IPS-11a (cell line): ENCODE data around the gene BBS9.

Experiments
- H3K4me3 ChIP-seq: one replicate; pipeline ENCODE4 v1.5.1; 2013; ENCODE audit warnings: low read depth, low read length, control low read depth

The BBS9 gene

GRCh38 chr7:33536398-33537103 is 407.2 kb downstream of the BBS9 start:
- no peak overlapping the region for H3K4me3 ChIP-seq

DNA sequence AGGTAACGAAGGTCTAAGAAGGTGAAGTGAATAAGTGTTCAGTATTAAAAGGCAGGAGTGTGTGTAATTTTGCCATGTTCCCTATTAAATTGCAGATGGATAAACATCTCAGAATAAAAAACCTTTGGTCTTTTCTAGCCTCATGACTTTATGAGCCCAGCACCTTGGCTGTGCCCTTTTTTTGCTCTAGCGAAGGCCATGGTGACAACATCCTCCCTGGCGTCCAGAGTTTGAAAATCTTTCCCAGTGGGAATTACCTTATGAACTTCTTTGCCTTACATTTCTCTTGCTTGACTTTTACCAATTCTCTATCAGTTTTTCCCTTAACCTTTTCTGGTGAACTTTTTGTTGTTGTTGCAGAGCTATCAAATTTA is 407.7 kb downstream of the BBS9 start:
- no peak overlapping the region for H3K4me3 ChIP-seq

- H3K4me3 ChIP-seq: no peak overlapping the region
These were observed 409.8 kb downstream of the BBS9 start for GRCh38 chr7:33539198-33539597.

- H3K4me3 ChIP-seq: no peak overlapping the region
These were observed 410.5 kb downstream of the BBS9 start for GRCh38 chr7:33539659-33540400.

DNA sequence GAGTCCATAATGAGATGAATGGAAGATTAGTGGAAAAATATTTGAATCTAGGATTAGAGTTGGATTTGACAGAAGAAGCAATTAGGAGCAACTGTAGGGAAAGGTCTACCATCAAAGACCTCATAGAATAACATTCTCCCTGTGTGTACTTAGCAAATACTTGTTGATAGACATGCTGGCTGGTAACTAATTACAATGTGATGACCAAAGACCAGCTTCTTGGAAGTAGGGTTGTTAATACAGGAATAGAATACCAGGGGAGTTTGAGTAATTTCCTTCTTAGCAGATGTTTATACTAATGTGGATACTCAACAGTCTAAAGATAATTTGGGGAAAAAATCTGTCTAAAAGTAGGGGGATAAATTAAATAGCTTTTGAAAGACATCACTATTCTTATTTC is 418.5 kb downstream of the BBS9 start:
- no peak overlapping the region for H3K4me3 ChIP-seq

GRCh38 chr7:33550363-33550762 is 421.0 kb downstream of the BBS9 start:
- H3K4me3 ChIP-seq: no peak overlapping the region

- H3K4me3 ChIP-seq: no peak overlapping the region
These were observed 421.6 kb downstream of the BBS9 start for GRCh38 chr7:33550979-33551378.

DNA sequence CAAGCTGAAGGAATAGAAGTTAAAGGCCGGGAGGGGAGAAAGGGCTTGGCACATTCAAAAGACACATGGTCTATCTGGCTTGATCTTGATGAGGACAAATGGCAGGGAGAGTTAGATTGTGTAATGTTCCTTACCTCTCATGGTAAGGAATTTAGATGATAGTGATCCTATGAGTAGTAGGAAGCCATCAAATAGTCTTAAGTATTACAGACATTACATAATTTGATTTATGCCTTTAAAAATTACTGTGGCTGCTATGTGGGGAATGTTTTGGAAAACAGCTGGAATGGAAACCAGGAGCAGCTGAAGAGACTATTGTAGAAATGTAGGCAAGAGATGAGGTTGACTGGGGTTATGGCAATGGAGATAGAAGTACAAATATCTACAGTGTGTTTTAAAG is 424.7 kb downstream of the BBS9 start:
- no peak overlapping the region for H3K4me3 ChIP-seq

DNA sequence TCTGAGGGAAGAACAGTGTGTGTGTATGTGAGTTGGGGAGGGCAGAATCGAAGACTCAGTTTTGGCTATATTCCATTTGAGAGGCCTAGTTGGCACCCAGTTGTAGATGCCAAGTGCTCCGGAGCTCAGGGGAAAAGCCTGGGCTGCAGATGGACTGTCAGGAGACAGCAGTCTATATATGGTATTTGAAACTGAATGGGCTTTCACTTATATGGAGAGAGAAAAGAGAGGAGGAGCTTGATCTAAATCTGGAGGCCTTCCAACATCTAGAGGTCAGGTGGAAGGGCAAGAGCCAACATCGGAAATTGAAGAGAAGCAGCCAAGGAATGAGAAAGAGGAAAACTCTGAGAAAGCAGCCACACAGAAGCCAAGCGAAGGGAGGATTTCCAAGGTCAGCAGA is 425.2 kb downstream of the BBS9 start:
- H3K4me3 ChIP-seq: no peak overlapping the region

DNA sequence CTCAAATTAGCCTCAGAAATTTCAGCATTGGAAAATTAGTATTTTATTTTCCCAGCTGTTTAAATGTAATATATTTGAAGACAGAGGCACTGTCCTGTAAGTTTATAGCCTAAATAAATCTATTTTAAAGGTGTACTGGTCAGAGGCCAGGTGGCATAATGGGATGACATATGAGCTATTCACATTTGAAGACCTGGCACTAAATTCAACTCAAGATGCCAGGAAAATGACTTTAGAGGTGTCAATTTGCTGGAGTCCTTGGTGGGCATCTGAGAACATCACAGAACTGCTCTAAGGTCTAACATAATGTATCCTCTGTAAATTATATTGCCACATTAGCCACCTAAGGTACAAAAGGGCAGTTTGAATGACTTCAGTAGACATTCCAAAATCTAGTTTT is 427.1 kb downstream of the BBS9 start:
- H3K4me3 ChIP-seq: no peak overlapping the region

- no peak overlapping the region for H3K4me3 ChIP-seq
These were observed 429.4 kb downstream of the BBS9 start for GRCh38 chr7:33558549-33559323.

DNA sequence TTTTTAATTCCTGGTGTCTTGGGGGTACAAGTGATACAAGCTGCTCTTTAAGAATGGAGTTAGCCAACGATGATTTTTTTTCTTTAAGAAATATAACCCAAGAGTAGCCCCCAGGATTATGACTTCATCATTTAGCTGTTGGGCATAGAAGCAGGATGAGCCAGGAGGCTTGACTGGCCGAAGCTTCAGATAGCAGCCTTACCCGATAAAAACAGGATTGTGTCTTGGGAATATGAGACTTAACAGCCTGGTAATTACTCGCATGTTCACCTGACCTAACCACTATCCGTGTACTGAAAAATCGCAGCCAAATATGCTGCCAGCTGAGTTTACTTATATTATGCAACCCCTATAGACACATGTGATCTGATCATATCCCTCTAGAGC is 430.0 kb downstream of the BBS9 start:
- H3K4me3 ChIP-seq: no peak overlapping the region

- no peak overlapping the region for H3K4me3 ChIP-seq
These were observed 433.6 kb downstream of the BBS9 start for GRCh38 chr7:33562996-33563395.

DNA sequence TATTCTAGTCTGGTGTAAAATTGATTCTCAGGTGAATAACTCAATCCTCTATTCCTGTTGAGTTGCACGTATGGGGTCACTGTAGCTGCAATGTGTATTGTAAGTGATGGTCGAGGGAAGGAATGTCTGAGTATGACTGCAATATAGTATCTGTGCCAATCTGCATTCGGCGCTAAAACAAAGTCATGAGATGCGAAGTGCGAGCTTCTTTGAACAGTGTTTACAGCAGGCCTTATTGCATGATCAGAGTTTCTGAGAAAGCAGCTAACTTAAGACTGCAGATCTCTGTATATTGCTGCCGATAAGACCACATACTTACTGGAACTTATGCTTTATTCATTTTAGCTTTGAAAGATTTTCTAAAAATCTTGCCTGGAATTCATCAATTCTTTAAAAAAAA is 434.3 kb downstream of the BBS9 start:
- no peak overlapping the region for H3K4me3 ChIP-seq

DNA sequence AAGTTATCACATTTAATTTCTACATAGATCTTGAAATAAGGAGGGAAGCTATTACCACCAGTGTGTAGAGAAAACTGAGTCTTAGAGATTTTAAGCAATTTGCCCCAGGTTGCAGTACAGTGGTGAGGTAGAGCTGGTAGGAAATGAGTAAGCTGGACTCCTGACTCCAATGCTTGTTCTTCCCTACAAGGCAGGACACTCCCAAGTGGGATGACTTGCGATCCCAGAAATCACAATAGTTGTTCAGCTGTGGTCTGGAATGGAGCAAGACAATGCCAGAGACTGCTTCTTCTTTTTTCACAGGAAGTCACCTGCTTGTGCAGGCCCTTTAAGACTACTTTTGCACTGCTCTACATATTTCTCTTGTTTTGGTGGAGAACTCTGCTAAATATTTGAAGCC is 448.8 kb downstream of the BBS9 start:
- H3K4me3 ChIP-seq: no peak overlapping the region

DNA sequence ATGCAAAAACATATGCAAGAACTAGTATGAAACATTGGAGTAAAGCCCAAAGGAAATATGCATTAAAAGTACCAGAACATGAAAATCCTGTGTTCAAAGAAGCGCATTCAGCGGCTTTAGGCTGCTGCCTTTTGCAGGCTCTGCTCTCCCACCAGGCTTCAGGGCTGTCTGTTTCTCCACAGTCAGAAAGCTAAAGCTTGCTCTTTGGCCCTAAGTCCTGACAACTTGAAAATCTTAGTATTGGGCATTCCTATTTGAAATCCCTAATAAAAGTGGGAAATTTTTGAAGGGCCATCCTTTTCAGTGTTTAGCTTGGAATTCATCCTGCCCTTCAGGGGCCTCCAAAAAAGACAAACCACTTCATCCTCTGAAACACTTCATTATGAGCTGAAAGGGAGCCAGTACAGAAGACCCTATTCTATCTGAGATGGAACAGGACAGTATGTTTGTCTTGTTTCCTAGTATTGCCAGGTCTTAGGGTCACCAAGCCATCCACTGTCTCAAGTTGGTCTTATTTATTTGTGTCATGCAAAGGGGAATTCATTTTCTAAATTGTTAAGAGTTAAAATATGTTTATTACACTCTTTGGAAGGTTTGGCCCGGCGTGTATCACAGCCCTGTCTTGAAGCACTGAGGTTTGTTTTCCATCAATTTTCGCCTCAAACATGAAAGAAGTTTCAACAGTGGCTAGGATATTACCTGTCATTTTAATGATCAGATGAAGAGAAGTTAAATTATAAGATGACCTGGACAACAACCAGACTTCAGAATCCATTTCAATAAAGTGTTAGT is 449.7 kb downstream of the BBS9 start:
- H3K4me3 ChIP-seq: no peak overlapping the region

DNA sequence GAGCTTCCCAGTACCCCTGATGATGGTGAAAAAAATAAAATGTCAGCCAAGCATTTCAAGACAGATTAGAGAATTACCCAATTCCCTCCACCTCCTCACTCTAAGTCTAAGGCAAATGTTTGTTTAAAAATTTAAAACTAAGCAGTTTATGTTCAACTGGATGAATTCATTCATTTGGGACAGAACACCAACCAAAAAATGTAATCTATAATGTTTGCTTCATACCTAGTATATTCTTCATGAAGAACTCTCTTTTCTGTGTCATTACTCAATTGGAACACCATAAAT is 450.3 kb downstream of the BBS9 start:
- H3K4me3 ChIP-seq: no peak overlapping the region

DNA sequence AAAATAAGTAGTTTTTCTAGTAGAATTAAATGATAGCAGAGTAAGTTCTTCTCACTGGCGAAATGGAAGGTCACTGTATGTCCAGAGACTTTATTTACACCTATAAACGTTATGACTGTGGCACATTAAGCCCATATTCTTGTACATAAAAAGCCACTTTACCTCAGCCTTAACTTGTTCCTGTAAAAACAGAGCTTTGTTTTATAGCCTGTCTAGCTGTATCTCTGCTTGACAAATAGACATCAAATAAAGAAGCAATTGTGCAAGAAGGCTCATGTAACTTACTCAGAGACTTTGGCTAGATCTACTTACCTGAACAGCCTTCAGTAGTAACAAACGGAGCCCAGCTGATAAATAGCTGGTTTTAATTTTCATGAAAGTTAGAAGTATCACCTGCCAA is 451.9 kb downstream of the BBS9 start:
- H3K4me3 ChIP-seq: no peak overlapping the region

DNA sequence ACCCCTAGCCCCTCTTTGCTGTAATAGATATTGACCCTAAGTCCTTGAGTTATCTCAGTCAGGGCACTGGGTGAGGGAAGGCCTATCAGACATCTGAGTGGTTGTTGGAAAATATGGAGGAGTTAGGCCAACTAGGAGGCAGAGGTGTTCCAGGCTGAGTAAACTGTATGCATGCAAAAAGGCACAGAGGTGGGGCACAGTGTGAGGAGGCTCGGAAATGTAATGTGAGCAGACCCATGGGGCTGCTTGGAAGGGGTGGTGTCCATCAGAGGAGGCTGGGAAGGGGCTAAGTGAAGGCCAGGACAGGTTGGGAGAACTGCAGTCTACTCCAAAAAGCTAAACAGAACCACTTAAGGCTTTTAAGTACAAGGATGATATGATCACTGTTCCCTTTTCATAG is 452.7 kb downstream of the BBS9 start:
- H3K4me3 ChIP-seq: no peak overlapping the region

DNA sequence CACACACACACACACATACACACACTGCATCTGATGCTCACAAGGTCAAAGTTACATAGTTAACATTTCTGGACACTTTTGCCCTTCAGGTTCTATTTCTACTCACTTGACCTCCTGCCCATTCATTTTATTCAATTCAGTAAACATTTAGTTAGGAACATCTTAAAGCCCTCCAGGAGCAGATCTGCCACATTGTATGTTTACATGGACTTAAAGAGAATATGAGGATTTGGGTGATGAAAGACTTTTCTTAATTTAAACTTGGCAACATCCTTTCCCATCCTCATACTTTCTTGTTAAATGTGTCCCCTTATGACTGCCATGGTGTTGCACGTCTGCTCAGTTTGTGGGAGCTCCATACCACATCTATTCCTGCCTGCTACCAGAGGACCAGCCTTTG is 453.2 kb downstream of the BBS9 start:
- H3K4me3 ChIP-seq: no peak overlapping the region

DNA sequence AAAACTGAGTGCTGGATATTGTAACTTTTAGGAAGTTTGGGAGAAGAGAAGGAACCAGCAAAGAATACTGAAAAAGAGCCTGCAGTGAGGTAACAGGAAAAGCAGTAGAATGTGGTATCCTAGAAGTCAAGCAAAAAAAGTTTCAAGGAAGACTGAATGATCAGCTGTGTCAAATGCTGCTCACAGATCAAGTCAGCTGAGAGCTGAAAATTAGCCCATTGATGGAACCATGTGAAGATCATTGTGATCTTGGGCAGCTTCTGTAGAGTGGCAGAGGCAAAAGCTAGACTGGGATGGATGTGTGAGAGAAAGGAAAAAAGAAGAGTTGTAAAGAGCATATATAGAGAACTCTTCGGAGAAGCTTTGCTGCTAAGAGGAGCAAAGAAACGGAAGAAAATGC is 460.5 kb downstream of the BBS9 start:
- no peak overlapping the region for H3K4me3 ChIP-seq
